Measurements from ENCODE around the gene GRIK1.
A peak's percentile ranks its signal among the peaks of the same experiment; 100 is the strongest.

Gene GRIK1

DNA sequence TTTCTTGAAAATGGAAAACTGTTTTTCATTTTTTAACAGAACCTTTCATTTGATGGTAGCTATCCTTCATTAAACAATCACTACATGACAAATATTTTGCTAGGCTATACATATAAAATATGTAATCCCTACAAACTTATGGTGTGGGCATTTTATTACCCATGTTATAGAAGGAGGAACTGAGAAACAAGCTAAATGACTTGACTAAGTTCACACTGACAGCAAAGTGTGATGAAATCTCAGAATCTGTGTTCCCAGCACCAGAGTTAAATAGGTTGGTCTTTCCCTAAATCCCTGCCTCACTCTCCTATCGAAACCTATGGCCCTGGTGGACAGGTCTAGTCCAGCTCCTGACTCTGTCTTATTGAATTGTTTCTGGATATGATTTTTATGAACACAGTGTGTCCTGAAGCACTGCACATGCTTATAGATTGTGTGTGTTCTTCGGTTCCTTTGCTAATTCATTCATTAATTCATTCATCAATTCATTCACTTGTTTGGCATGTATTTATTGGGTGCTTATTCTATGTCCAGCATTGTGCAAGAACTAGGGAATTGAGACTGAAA, 301.0 kb downstream of the GRIK1 start:
- peaks cover 47% of the 10 kb centered on the region for H3K4me1 ChIP-seq (ENCODE audit: control insufficient read depth, low read length)
- H3K9me2 ChIP-seq (replicated peaks; ENCODE audit: control insufficient read depth, low read length), result no peaks in the 10 kb centered on the region
- H3K36me3 ChIP-seq (ENCODE audit: control insufficient read depth, low read length), result no peaks in the 10 kb centered on the region
- H3K4me2 ChIP-seq (ENCODE audit: low read length), result peak overlapping the region; percentile 63
- no peaks in the 10 kb centered on the region for H4K20me1 ChIP-seq (ENCODE audit: control insufficient read depth, insufficient read depth, low read depth, low read length)
- H3K27me3 ChIP-seq (ENCODE audit: control insufficient read depth, low read length), result no peaks in the 10 kb centered on the region
- H3K79me2 ChIP-seq (ENCODE audit: control insufficient read depth, low read length), result no peaks in the 10 kb centered on the region
- peak overlapping the region; percentile 75 for H3K27ac ChIP-seq (ENCODE audit: low read depth, low read length)
- peaks cover 19% of the 10 kb centered on the region; the same call in 1 of the 2 replicates for H3K9me3 ChIP-seq (ENCODE audit: control insufficient read depth, insufficient read depth, low read length)
- TF ChIP-seq, protein P1, sequence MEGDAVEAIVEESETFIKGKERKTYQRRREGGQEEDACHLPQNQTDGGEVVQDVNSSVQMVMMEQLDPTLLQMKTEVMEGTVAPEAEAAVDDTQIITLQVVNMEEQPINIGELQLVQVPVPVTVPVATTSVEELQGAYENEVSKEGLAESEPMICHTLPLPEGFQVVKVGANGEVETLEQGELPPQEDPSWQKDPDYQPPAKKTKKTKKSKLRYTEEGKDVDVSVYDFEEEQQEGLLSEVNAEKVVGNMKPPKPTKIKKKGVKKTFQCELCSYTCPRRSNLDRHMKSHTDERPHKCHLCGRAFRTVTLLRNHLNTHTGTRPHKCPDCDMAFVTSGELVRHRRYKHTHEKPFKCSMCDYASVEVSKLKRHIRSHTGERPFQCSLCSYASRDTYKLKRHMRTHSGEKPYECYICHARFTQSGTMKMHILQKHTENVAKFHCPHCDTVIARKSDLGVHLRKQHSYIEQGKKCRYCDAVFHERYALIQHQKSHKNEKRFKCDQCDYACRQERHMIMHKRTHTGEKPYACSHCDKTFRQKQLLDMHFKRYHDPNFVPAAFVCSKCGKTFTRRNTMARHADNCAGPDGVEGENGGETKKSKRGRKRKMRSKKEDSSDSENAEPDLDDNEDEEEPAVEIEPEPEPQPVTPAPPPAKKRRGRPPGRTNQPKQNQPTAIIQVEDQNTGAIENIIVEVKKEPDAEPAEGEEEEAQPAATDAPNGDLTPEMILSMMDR (IDR thresholded peaks at IDR 0.05; ENCODE audit: low read depth, low read length, poor library complexity, severe bottlenecking), result no peak
- no peak for TF ChIP-seq EZH2phosphoT487 (IDR thresholded peaks at IDR 0.05; ENCODE audit: borderline replicate concordance, low read length)
- H3K4me3 ChIP-seq (ENCODE audit: low read length), result peak overlapping the region; percentile 51
- peaks cover 5% of the 10 kb centered on the region; the same call in 1 of the 2 replicates for H3F3A ChIP-seq (ENCODE audit: control insufficient read depth, insufficient read depth)

DNA sequence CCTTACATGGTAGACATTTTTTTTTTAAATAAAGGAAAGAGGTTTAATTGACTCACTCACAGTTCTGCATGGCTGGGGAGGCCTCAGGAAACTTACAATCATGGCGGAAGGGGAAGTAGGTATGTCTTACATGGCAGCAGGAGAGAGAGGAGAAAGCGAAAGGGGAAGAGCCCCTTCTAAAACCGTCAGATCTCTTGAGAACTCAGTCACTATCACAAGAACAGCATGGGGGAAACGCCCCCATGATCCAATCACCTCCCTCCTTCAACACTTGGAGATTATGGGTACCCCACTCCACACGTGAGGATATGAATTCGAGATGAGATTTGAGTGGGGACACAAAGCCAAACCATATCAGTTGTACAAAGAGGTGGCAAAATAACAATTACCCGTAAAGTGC, 301.7 kb downstream of the GRIK1 start:
- Histone ChIP-seq H3K36me3 (ENCODE audit: control insufficient read depth, low read length) (no peaks in the 10 kb centered on the region), H3K4me3 (ENCODE audit: low read length) (peak overlapping the region; percentile 27; the same call in 1 of the 2 replicates), H3K79me2 (ENCODE audit: control insufficient read depth, low read length) (no peaks in the 10 kb centered on the region), H3K9me2 (replicated peaks; ENCODE audit: control insufficient read depth, low read length) (no peaks in the 10 kb centered on the region), H3K9me3 (ENCODE audit: control insufficient read depth, insufficient read depth, low read length) (peaks cover 19% of the 10 kb centered on the region; the same call in 1 of the 2 replicates), H3F3A (ENCODE audit: control insufficient read depth, insufficient read depth) (peaks cover 5% of the 10 kb centered on the region; the same call in 1 of the 2 replicates), H3K4me2 (ENCODE audit: low read length) (0 out of 2 replicates have a peak overlapping the region, but pooled peaks have one; percentile 5), H3K4me1 (ENCODE audit: control insufficient read depth, low read length) (peaks cover 47% of the 10 kb centered on the region), H4K20me1 (ENCODE audit: control insufficient read depth, insufficient read depth, low read depth, low read length) (no peaks in the 10 kb centered on the region), H3K27ac (ENCODE audit: low read depth, low read length) (peak overlapping the region; percentile 75; the same call in 1 of the 2 replicates), H3K27me3 (ENCODE audit: control insufficient read depth, low read length) (no peaks in the 10 kb centered on the region)
- TF ChIP-seq, protein P1 (IDR thresholded peaks at IDR 0.05; ENCODE audit: low read depth, low read length, poor library complexity, severe bottlenecking), result no peak
- no peak for TF ChIP-seq EZH2phosphoT487 (IDR thresholded peaks at IDR 0.05; ENCODE audit: borderline replicate concordance, low read length)

DNA sequence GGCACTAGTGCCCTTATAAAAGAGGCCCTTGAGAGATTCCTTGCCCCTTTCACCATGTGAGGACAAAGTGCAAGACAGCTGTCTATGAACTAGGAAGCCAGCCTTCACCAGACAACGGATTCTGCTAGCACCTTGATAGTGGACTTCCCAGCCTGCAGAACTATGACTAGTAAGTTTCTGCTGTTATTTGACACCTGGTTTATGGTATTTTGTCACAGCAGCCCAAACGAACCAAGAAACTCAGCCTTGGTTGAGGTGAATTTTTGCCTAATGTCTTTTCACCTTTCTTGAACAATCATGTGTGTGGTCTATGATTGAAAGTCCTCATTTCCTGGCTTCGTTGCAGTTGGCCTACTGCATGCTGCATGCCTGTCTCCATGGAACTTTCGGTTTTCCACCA, 302.2 kb downstream of the GRIK1 start:
- H3K27me3 ChIP-seq (ENCODE audit: control insufficient read depth, low read length), result no peaks in the 10 kb centered on the region
- peaks cover 47% of the 10 kb centered on the region for H3K4me1 ChIP-seq (ENCODE audit: control insufficient read depth, low read length)
- H3K9me3 ChIP-seq (ENCODE audit: control insufficient read depth, insufficient read depth, low read length), result peaks cover 19% of the 10 kb centered on the region; the same call in 1 of the 2 replicates
- H3K36me3 ChIP-seq (ENCODE audit: control insufficient read depth, low read length), result no peaks in the 10 kb centered on the region
- TF ChIP-seq, protein P1 (IDR thresholded peaks at IDR 0.05; ENCODE audit: low read depth, low read length, poor library complexity, severe bottlenecking), result no peak
- TF ChIP-seq EZH2phosphoT487 (IDR thresholded peaks at IDR 0.05; ENCODE audit: borderline replicate concordance, low read length), result no peak
- no peaks in the 10 kb centered on the region for H3K79me2 ChIP-seq (ENCODE audit: control insufficient read depth, low read length)
- no peaks in the 10 kb centered on the region for H4K20me1 ChIP-seq (ENCODE audit: control insufficient read depth, insufficient read depth, low read depth, low read length)
- H3K4me3 ChIP-seq (ENCODE audit: low read length), result no peak overlapping the region
- no peak overlapping the region for H3K27ac ChIP-seq (ENCODE audit: low read depth, low read length)
- no peaks in the 10 kb centered on the region for H3K9me2 ChIP-seq (replicated peaks; ENCODE audit: control insufficient read depth, low read length)
- H3K4me2 ChIP-seq (ENCODE audit: low read length), result no peak overlapping the region
- H3F3A ChIP-seq (ENCODE audit: control insufficient read depth, insufficient read depth), result peaks cover 5% of the 10 kb centered on the region; the same call in 1 of the 2 replicates

Measured in DOHH2 (cell line).